Stomach smooth muscle (tissue), 2 donors: Measurements from ENCODE around the gene TFR2.
A peak's percentile ranks its signal among the peaks of the same experiment; 100 is the strongest.

Source experiments
- H3K27ac ChIP-seq: one replicate; pipeline ENCODE4 v1.7.0; 2013; ENCODE audit warnings: mild to moderate bottlenecking, low read length, inconsistent platforms
- H3K27me3 ChIP-seq, 2 donors: one replicate each; pipeline ENCODE4 v1.7.0; 2013; ENCODE audit warnings: low read length in 2 of 2; ENCODE audit not compliant: insufficient read depth in 2 of 2, control insufficient read depth in 1 of 2
- H3K36me3 ChIP-seq, 2 donors: one replicate each; pipeline ENCODE4 v1.7.0; 2013; ENCODE audit warnings: low read length in 2 of 2; ENCODE audit not compliant: control insufficient read depth in 2 of 2, insufficient read depth in 2 of 2
- H3K4me1 ChIP-seq: one replicate; pipeline ENCODE4 v1.7.0; 2013; ENCODE audit warnings: low read length; ENCODE audit not compliant: control insufficient read depth, insufficient read depth
- H3K4me3 ChIP-seq, 2 donors: one replicate each; pipeline ENCODE4 v1.7.0; 2013; ENCODE audit warnings: low read length in 2 of 2
- H3K9ac ChIP-seq, 2 donors: one replicate each; pipeline ENCODE4 v1.7.0; 2013; ENCODE audit warnings: low read length in 2 of 2, mild to moderate bottlenecking in 1 of 2
- H3K9me3 ChIP-seq, 2 donors: one replicate each; pipeline ENCODE4 v1.7.0; 2013; ENCODE audit warnings: low read length in 2 of 2; ENCODE audit not compliant: control insufficient read depth in 2 of 2
- donor health status: healthy.
- donor health status: Pancreatic carcinoma.

The TFR2 gene

DNA sequence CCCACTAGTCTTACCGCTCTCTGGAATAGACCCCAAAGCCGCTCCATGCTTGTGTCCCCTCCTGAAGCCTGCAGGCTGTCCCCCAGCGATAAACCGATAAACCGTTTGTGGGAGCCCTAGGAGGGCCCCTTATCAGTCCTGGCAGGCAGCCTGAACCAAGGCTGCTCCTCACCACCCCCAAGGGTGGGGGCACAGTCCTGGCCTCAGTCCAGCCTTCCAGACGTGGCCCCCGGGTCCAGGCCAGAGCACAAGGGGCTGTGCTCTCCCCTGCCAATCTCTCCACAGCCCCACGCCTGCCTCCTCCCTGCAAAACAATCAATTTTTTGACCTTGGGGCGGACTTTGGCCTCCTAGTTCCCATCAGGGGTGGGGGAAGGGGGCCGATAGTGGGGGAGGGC lies at the start of gene TFR2:
Gene TFR2, minus strand, starts transcription at position 90 of the 397 bp plus-strand sequence. Its CDS starts 43 bp downstream, at position 47.
- H3K27ac ChIP-seq = no peak within 1 kb of the TSS
- no peak within 1 kb of the TSS for H3K4me3 ChIP-seq
- H3K36me3 ChIP-seq = no peaks in the 10 kb centered on the region
- H3K9ac ChIP-seq = no peak within 1 kb of the TSS
- H3K4me1 ChIP-seq = no peaks in the 10 kb centered on the region
- H3K27me3 ChIP-seq = peaks cover 13 to 18% of the 10 kb centered on the region in 2 donors
- no peaks in the 10 kb centered on the region for H3K9me3 ChIP-seq

DNA sequence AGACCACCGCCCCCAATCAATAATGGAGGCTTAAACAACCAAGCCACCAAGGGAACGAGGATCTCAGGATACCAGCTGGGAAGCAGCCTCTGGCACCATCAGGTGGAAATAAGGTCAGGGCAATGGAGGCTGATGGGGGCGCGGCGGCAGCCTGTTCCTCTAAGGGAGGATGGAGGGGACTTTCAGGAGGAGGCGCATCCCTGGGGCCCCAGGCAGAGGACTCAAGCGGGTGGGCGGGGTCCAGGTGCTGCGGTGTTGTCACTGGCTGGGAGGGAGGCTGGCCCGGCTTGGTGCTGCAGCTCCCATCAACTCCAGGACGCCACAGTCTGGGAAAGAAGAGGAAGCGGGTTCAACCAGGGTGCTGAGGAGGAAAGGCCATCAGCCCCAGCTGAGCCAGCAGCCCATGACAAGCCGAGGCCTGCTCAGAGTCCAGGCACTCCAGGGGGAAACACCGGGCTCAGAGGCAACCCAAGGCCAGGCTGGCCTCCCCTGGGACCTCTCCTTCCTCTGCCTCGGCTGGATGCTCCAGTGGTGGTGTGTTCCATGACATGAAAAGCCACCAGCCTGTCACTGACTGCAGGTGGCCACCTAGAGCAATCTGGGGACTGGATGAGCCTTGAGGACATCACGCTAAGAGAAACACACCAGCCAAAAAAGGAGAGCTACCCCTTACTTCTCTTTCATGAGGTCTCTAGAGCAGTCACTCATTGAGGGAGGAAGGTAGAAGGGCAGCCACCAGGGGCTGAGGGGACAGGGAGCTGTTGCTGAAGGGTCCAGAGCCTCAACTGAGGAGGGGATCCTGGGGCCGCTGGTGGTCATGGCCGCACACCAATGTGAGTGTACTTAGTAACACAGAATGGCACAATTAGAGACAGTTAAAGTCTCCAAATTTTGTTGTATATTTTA lies 48.1 kb upstream of the TFR2 start:
- Histone ChIP-seq H3K4me1 (peaks cover 44% of the 10 kb centered on the region), H3K36me3 (peaks cover 26 to 34% of the 10 kb centered on the region in 2 donors), H3K9ac (peak overlapping the region in 1 of 2 donors; percentile 21)

DNA sequence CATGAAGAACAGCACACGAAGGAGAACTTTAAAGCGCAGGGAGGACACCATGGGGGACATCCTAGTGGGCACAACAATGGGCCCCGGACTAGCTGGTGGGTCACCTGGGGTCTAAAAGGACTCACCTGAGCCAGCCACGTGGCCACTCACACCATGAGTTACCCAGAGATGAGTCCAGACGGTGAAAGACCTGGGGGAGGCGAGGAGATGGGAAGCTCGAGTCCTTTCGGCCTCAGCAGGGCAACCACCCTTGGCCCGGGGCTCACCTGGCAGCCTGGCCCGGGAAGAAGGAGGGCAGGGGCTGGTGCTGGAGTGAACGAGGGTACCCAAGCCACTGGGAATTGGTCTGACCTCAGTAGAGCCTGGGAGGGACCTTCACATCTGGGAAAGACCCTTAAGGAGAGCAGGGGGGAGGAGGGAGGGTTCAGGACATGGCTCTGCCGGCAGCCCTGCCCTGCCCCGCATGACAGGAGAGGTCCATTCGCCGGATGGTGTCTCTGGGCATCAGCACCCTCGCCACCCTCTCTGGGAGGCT lies 47.0 kb upstream of the TFR2 start:
- Histone ChIP-seq H3K27ac (no peak overlapping the region), H3K4me1 (peaks cover 44% of the 10 kb centered on the region), H3K9me3 (no peaks in the 10 kb centered on the region), H3K9ac (peak overlapping the region; percentile 5 to 51), H3K36me3 (peaks cover 32 to 42% of the 10 kb centered on the region in 2 donors), H3K27me3 (no peaks in the 10 kb centered on the region), H3K4me3 (no peak overlapping the region)

More for the DNA sequence above, 48.1 kb upstream of the TFR2 start:
- no peak overlapping the region for H3K27ac ChIP-seq
- H3K4me3 ChIP-seq = no peak overlapping the region
- no peaks in the 10 kb centered on the region for H3K9me3 ChIP-seq
- no peaks in the 10 kb centered on the region for H3K27me3 ChIP-seq

DNA sequence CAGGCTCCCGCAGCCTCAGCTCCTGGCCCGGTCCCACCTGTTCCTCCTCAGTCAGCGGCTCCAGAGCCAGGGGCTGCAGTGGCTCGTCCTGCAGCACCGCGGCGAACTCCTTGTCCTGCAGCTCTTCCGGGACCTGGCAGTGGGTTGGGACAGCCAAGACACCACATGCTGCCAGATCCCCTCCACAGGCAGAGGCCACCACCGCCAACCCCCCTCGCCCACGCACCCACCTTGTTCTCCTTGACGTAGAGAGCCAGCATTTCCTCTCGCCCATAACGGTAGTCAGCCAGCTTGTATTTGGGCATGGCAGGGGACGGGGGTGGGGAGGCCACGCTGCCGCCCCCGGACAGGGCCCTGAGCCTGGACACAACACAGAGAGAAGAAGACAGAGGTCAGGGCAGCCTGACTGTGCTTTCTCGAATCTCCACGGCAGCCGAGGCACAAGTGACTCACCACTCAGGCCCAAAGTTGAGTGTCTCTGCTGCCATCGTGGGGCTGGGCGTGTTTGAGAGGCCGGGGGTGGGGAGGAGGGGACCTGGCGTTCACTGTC lies 46.5 kb upstream of the TFR2 start:
- Histone ChIP-seq H3K36me3 (peaks cover 35 to 43% of the 10 kb centered on the region in 2 donors), H3K27me3 (no peaks in the 10 kb centered on the region), H3K9ac (no peak overlapping the region)

DNA sequence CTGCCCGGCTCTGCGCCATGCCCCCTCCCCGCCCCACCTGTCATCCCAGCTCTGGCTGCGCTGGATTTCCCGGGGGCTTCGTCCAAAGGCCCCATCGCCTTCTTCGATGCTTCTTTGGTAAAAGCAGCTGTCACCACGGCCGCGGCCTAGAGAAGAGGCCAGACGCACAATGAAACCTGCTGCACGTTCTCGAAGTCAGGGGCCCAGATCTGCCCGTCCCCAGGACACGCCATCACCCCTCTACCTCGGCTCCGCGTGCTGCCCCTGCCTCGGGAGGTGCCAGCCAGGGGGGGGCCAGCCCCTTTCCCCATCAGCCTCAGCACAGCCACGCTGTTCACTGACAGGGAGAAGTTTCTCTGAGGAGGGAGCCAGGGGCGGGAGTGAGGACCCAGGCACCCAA lies 45.9 kb upstream of the TFR2 start:
- no peak overlapping the region for H3K4me3 ChIP-seq
- peaks cover 34% of the 10 kb centered on the region for H3K4me1 ChIP-seq
- no peaks in the 10 kb centered on the region for H3K9me3 ChIP-seq
- H3K36me3 ChIP-seq = peaks cover 35 to 43% of the 10 kb centered on the region in 2 donors
- H3K27ac ChIP-seq = no peak overlapping the region
- no peaks in the 10 kb centered on the region for H3K27me3 ChIP-seq
- H3K9ac ChIP-seq = no peak overlapping the region

More for the DNA sequence above, 46.5 kb upstream of the TFR2 start:
- H3K27ac ChIP-seq = no peak overlapping the region
- no peaks in the 10 kb centered on the region for H3K9me3 ChIP-seq
- no peak overlapping the region for H3K4me3 ChIP-seq
- peaks cover 39% of the 10 kb centered on the region for H3K4me1 ChIP-seq

DNA sequence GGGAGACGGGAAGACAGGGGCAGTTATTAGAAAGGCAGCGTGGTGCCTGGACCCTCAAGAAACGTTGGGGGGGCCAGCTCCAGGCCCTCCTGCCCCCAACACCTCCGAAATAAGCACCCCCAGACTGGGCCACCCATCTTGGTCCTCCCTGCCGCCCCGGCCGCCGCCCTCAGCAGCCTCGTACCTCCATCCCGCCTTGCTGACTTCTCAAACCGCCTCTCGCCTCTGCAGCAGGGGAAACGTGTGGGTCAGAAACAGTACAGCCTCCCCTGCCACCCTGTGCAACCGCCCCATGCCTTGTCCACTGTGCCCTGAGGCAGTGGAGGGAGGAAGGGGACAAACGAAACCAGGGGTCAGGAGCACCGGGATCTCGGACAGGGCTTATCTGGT lies 45.5 kb upstream of the TFR2 start:
- H3K4me3 ChIP-seq = no peak overlapping the region
- H3K4me1 ChIP-seq = peaks cover 29% of the 10 kb centered on the region
- no peaks in the 10 kb centered on the region for H3K9me3 ChIP-seq
- H3K36me3 ChIP-seq = peaks cover 36 to 44% of the 10 kb centered on the region in 2 donors
- no peak overlapping the region for H3K9ac ChIP-seq
- H3K27me3 ChIP-seq = no peaks in the 10 kb centered on the region
- H3K27ac ChIP-seq = no peak overlapping the region

DNA sequence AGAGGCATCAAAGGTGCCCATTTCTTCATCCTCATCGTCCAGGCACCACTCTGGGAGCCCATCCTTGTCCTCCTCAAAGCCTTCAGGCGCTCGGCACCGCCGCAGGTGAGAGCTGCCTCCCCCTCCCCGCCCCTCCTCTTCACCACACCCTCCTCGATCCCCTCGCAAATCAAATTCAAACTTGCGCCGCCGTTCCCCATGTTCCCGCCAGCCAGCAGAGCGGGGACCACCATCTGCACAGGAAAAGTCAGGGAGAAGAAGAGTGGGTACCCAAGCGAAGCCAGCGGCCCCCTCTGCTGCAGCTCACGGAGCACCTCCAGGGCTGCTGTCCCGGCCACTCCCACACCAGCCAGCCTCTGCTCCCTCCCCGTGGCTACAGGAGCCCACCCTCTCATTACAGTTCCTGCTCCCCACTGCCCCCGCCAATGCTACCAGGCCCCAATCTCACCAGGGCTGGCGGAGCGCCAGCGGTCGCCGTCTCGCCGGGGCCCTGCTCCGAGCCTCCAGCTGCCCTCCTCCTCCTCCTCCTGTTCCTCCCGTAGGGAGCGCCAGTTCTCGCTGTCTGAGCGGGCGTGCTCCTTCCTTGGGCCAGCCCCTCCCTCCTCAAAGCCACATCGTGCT lies 45.0 kb upstream of the TFR2 start:
- Histone ChIP-seq H3K36me3 (peaks cover 41 to 46% of the 10 kb centered on the region in 2 donors), H3K27ac (no peak overlapping the region), H3K9ac (no peak overlapping the region), H3K4me3 (no peak overlapping the region), H3K4me1 (peaks cover 24% of the 10 kb centered on the region), H3K9me3 (no peaks in the 10 kb centered on the region), H3K27me3 (no peaks in the 10 kb centered on the region)

DNA sequence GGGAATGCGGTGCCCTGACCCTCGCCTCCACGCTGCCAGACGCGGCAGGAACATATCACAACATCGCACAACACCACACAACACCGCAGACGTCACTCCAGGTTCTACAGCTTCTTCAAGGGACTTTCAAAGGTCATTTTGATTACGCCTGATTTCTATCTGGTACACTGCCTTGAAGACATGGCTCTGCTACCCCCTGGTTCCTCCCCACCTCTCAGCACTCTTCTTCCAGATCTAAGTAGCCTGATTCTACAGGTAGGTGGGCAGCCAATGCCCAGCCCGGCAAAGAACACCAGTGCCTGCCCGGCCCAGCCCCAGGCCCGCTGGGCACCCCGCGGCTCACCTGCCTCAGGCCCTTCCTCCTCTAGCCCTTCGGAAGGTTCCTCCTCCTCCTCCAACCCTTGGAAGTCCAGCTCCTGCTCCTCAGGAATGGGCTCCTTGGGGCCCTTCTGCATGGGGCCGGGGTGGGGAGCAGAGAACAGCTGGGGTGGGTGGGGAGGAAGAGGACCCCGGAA lies 44.3 kb upstream of the TFR2 start:
- H3K27ac ChIP-seq = no peak overlapping the region
- H3K36me3 ChIP-seq = peaks cover 41 to 46% of the 10 kb centered on the region in 2 donors
- peaks cover 20% of the 10 kb centered on the region for H3K4me1 ChIP-seq

DNA sequence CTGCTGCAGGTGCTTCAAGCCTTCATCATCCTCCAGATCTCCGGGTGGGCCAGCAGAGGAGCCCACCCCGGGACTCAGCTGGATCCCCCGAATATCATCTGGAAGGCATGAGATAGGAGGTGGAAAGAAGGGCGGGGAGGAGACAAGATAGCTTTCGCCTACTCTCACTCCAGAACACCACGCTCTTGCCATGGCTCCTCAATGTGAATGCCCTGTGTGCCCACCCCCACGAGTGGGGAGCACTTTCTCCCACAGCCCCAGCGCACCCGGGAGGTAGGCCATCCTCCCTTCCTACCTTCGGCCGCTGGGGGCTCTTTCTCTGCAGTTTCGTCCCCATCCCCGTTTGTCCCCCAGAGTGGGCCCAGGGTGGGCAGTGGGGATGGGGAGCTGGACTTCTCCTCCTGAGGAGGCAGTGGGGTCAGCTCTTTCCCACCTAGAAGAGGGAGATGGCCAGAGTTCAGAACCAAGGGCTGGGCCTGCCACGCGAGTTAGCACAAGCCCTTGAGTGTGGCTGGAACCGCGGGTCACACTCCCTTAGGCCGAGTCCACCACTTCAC lies 43.8 kb upstream of the TFR2 start:
- Histone ChIP-seq H3K9me3 (no peaks in the 10 kb centered on the region), H3K9ac (no peak overlapping the region), H3K27me3 (no peaks in the 10 kb centered on the region), H3K36me3 (peaks cover 40 to 46% of the 10 kb centered on the region in 2 donors), H3K27ac (no peak overlapping the region), H3K4me3 (no peak overlapping the region), H3K4me1 (peaks cover 20% of the 10 kb centered on the region)

More for the DNA sequence above, 44.3 kb upstream of the TFR2 start:
- no peaks in the 10 kb centered on the region for H3K27me3 ChIP-seq
- no peak overlapping the region for H3K4me3 ChIP-seq
- H3K9ac ChIP-seq = no peak overlapping the region
- H3K9me3 ChIP-seq = no peaks in the 10 kb centered on the region

DNA sequence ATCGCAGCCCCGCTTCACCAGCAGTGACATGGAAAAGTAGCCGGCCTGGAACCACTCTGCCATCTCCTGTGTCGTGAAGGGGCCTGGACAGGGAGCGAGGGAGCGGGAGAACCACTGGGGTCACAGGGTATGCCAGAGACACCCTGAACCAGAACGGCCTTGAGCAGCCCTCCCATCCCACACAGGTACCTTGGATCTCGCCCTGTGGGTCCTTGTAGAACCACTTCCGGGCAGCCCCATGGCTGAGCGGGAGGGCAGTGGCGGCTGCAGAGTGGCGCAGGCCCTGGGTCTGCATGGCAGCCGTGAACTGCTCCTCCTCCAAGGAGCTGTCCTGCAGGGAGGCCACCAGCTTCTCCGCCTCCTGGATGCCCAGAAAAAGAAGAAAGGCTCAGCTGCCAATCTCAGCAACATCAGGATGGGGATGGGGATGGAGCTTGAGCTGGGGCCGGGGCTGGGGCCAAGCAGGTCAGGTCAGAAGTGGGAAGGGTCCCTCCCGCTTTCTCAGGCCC lies 43.2 kb upstream of the TFR2 start:
- Histone ChIP-seq H3K9me3 (no peaks in the 10 kb centered on the region), H3K4me1 (peaks cover 19% of the 10 kb centered on the region), H3K27me3 (no peaks in the 10 kb centered on the region), H3K27ac (no peak overlapping the region), H3K9ac (no peak overlapping the region), H3K36me3 (peaks cover 38 to 46% of the 10 kb centered on the region in 2 donors), H3K4me3 (no peak overlapping the region)
